Measurements from ENCODE around the gene CHCHD3. TPM values are rescaled to one million over a fixed set of nuclear protein-coding genes. Genes with fewer than 3 reads are reported as not detected.

CHCHD3 gene
- total and polyA plus RNA-seq, 2 experiments from 2014 or later, result 65.3 to 68.5 TPM

DNA sequence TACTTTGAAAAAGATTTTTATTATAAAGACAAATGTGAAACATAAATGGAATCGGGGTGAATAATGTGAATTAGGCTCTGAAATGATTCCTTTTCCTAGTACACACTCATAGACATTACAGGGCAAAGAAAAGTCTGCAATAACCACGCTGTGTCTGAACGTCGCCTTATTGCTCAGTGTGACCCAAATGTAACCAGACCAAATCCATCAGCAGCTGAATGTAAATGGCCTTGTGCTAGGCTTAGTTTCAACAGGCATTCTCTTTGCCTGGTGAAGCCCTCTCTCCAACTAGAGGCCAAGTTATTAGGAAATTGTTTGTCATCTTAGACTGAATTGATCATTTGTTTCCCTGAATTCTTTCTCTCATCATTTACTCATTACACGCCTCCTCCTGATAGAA is 225.5 kb downstream of the CHCHD3 start:
- DNase-seq (ENCODE audit: low spot score), result no peak
- no peak overlapping the region for H3K4me2 ChIP-seq
- H3K4me3 ChIP-seq, result no peak overlapping the region
- 96% methylated on average over 5 of the region's 5 CpGs for WGBS (ENCODE audit: low lambda C conversion rate, missing lambda C conversion rate)
- no peaks in the 10 kb centered on the region for H3K36me3 ChIP-seq (replicated peaks; ENCODE audit: insufficient read depth, low read depth)
- H3K9me2 ChIP-seq (replicated peaks; ENCODE audit: insufficient read depth), result no peaks in the 10 kb centered on the region
- H2AFZ ChIP-seq, result no peak overlapping the region
- H3K9me3 ChIP-seq (ENCODE audit: low read depth), result no peaks in the 10 kb centered on the region
- no peaks in the 10 kb centered on the region for H4K20me1 ChIP-seq (ENCODE audit: insufficient read depth, poor library complexity, severe bottlenecking)
- H3K27ac ChIP-seq, result no peak overlapping the region
- no peaks in the 10 kb centered on the region for H3K27me3 ChIP-seq
- H3K4me1 ChIP-seq (ENCODE audit: insufficient read depth), result no peaks in the 10 kb centered on the region
- TF ChIP-seq EZH2 (IDR thresholded peaks at IDR 0.05; ENCODE audit: borderline replicate concordance) (no peak), EZH2phosphoT487 (IDR thresholded peaks at IDR 0.05; ENCODE audit: low read depth, severe bottlenecking, unreplicated experiment) (no peak)
- TF ChIP-seq, protein P1, sequence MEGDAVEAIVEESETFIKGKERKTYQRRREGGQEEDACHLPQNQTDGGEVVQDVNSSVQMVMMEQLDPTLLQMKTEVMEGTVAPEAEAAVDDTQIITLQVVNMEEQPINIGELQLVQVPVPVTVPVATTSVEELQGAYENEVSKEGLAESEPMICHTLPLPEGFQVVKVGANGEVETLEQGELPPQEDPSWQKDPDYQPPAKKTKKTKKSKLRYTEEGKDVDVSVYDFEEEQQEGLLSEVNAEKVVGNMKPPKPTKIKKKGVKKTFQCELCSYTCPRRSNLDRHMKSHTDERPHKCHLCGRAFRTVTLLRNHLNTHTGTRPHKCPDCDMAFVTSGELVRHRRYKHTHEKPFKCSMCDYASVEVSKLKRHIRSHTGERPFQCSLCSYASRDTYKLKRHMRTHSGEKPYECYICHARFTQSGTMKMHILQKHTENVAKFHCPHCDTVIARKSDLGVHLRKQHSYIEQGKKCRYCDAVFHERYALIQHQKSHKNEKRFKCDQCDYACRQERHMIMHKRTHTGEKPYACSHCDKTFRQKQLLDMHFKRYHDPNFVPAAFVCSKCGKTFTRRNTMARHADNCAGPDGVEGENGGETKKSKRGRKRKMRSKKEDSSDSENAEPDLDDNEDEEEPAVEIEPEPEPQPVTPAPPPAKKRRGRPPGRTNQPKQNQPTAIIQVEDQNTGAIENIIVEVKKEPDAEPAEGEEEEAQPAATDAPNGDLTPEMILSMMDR (IDR thresholded peaks at IDR 0.05; ENCODE audit: poor library complexity), result no peak
- no peaks in the 10 kb centered on the region for H3K79me2 ChIP-seq

- no peak overlapping the region for H3K4me2 ChIP-seq
- no peak overlapping the region for H3K4me3 ChIP-seq
- 94% methylated on average over 2 of the region's 2 CpGs for WGBS (ENCODE audit: low lambda C conversion rate, missing lambda C conversion rate)
- no peaks in the 10 kb centered on the region for H3K9me3 ChIP-seq (ENCODE audit: low read depth)
- no peak overlapping the region for H2AFZ ChIP-seq
- no peaks in the 10 kb centered on the region for H3K4me1 ChIP-seq (ENCODE audit: insufficient read depth)
- H3K9me2 ChIP-seq (replicated peaks; ENCODE audit: insufficient read depth), result no peaks in the 10 kb centered on the region
- H3K27ac ChIP-seq, result no peak overlapping the region
- no peaks in the 10 kb centered on the region for H3K79me2 ChIP-seq
- no peaks in the 10 kb centered on the region for H3K36me3 ChIP-seq (replicated peaks; ENCODE audit: insufficient read depth, low read depth)
- DNase-seq (ENCODE audit: low spot score), result no peak
- H3K27me3 ChIP-seq, result no peaks in the 10 kb centered on the region
- no peaks in the 10 kb centered on the region for H4K20me1 ChIP-seq (ENCODE audit: insufficient read depth, poor library complexity, severe bottlenecking)
- TF ChIP-seq EZH2phosphoT487 (IDR thresholded peaks at IDR 0.05; ENCODE audit: low read depth, severe bottlenecking, unreplicated experiment) (no peak), EZH2 (IDR thresholded peaks at IDR 0.05; ENCODE audit: borderline replicate concordance) (no peak)
- TF ChIP-seq, protein P1 (IDR thresholded peaks at IDR 0.05; ENCODE audit: poor library complexity), result no peak
These were observed 226.0 kb downstream of the CHCHD3 start for GRCh38 chr7:132855901-132856300.

- Histone ChIP-seq H3K9me2 (replicated peaks; ENCODE audit: insufficient read depth) (no peaks in the 10 kb centered on the region), H3K4me1 (ENCODE audit: insufficient read depth) (no peaks in the 10 kb centered on the region), H3K79me2 (no peaks in the 10 kb centered on the region), H3K4me2 (no peak overlapping the region), H3K9me3 (ENCODE audit: low read depth) (no peaks in the 10 kb centered on the region), H3K27me3 (no peaks in the 10 kb centered on the region), H3K27ac (no peak overlapping the region), H2AFZ (no peak overlapping the region), H3K4me3 (no peak overlapping the region), H3K36me3 (replicated peaks; ENCODE audit: insufficient read depth, low read depth) (no peaks in the 10 kb centered on the region), H4K20me1 (ENCODE audit: insufficient read depth, poor library complexity, severe bottlenecking) (no peaks in the 10 kb centered on the region)
- TF ChIP-seq EZH2 (IDR thresholded peaks at IDR 0.05; ENCODE audit: borderline replicate concordance) (no peak), EZH2phosphoT487 (IDR thresholded peaks at IDR 0.05; ENCODE audit: low read depth, severe bottlenecking, unreplicated experiment) (no peak)
- TF ChIP-seq, protein P1 (IDR thresholded peaks at IDR 0.05; ENCODE audit: poor library complexity), result no peak
- WGBS (ENCODE audit: low lambda C conversion rate, missing lambda C conversion rate), result 100% methylated on average over 1 of the region's 1 CpG
- no peak for DNase-seq (ENCODE audit: low spot score)
These were observed 227.7 kb downstream of the CHCHD3 start for GRCh38 chr7:132854238-132854637.

DNA sequence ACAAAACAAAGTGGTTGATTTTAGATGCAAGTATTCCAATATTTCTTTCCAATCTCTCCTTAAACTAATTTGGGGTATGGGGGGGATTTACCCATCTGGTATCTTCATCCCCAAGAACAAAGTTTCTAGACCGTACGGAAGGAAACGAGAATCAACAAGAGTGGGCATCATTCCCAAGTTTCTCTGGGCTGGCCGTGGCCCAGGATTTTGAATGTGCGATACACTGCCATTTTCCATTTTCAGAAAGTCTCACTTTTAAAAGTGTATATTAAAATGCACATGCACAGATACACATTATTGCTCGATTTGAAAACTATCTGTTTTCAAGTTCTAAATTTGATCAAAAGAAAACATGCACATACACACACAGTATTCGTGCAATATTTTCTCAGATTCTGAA is 234.5 kb downstream of the CHCHD3 start:
- Histone ChIP-seq H3K9me3 (ENCODE audit: low read depth) (no peaks in the 10 kb centered on the region), H3K36me3 (replicated peaks; ENCODE audit: insufficient read depth, low read depth) (no peaks in the 10 kb centered on the region), H3K4me3 (no peak overlapping the region), H3K27me3 (no peaks in the 10 kb centered on the region), H3K4me1 (ENCODE audit: insufficient read depth) (no peaks in the 10 kb centered on the region), H3K27ac (no peak overlapping the region), H3K79me2 (no peaks in the 10 kb centered on the region), H2AFZ (no peak overlapping the region), H4K20me1 (ENCODE audit: insufficient read depth, poor library complexity, severe bottlenecking) (no peaks in the 10 kb centered on the region), H3K9me2 (replicated peaks; ENCODE audit: insufficient read depth) (no peaks in the 10 kb centered on the region), H3K4me2 (no peak overlapping the region)
- TF ChIP-seq EZH2phosphoT487 (IDR thresholded peaks at IDR 0.05; ENCODE audit: low read depth, severe bottlenecking, unreplicated experiment), result no peak
- no peak for TF ChIP-seq EZH2 (IDR thresholded peaks at IDR 0.05; ENCODE audit: borderline replicate concordance)
- WGBS (ENCODE audit: low lambda C conversion rate, missing lambda C conversion rate), result 98% methylated on average over 7 of the region's 7 CpGs
- DNase-seq (ENCODE audit: low spot score), result no peak

Data from hepatocyte (in vitro differentiated cells).